GM21423 (cell line): ENCODE data around the gene MAFB.

ENCODE experiments used
- ATAC-seq: cut with Tn5 transposase; IDR thresholded peaks from one replicate; pipeline ENCODE4 v1.9.1; 2021; ENCODE audit warnings: mild to moderate bottlenecking, moderate library complexity; ENCODE audit not compliant: unreplicated experiment

Gene MAFB

GRCh38 chr20:40663304-40663790 is 25.7 kb downstream of the MAFB start:
- ATAC-seq: no peak

- ATAC-seq: no peak
These were observed 29.5 kb downstream of the MAFB start for GRCh38 chr20:40659567-40659966.

GRCh38 chr20:40658509-40658908 is 30.5 kb downstream of the MAFB start:
- ATAC-seq: no peak

- ATAC-seq: no peak
These were observed 31.5 kb downstream of the MAFB start for GRCh38 chr20:40657526-40657925.

GRCh38 chr20:40655451-40655850 is 33.6 kb downstream of the MAFB start:
- no peak for ATAC-seq

GRCh38 chr20:40654876-40655275 is 34.2 kb downstream of the MAFB start:
- no peak for ATAC-seq

- ATAC-seq: no peak
These were observed 36.5 kb downstream of the MAFB start for GRCh38 chr20:40652441-40652987.

GRCh38 chr20:40651151-40651550 is 37.9 kb downstream of the MAFB start:
- ATAC-seq: no peak

- ATAC-seq: no peak
These were observed 38.3 kb downstream of the MAFB start for GRCh38 chr20:40650707-40651106.

GRCh38 chr20:40648210-40649072 is 40.6 kb downstream of the MAFB start:
- no peak for ATAC-seq

GRCh38 chr20:40646813-40647212 is 42.2 kb downstream of the MAFB start:
- ATAC-seq: no peak

GRCh38 chr20:40646361-40646760 is 42.7 kb downstream of the MAFB start:
- no peak for ATAC-seq

- ATAC-seq: no peak
These were observed 44.2 kb downstream of the MAFB start for GRCh38 chr20:40644863-40645262.

- no peak for ATAC-seq
These were observed 45.1 kb downstream of the MAFB start for GRCh38 chr20:40643891-40644290.

GRCh38 chr20:40641809-40642208 is 47.2 kb downstream of the MAFB start:
- no peak for ATAC-seq

GRCh38 chr20:40641202-40641601 is 47.8 kb downstream of the MAFB start:
- no peak for ATAC-seq

- no peak for ATAC-seq
These were observed 48.4 kb downstream of the MAFB start for GRCh38 chr20:40640667-40641066.

GRCh38 chr20:40639676-40640355 is 49.2 kb downstream of the MAFB start:
- no peak for ATAC-seq

GRCh38 chr20:40639132-40639531 is 49.9 kb downstream of the MAFB start:
- no peak for ATAC-seq

- ATAC-seq: no peak
These were observed 50.6 kb downstream of the MAFB start for GRCh38 chr20:40638414-40638813.

- ATAC-seq: no peak
These were observed 51.9 kb downstream of the MAFB start for GRCh38 chr20:40637176-40637575.

GRCh38 chr20:40636486-40636885 is 52.5 kb downstream of the MAFB start:
- ATAC-seq: no peak
